GM12878 (cell line): Measurements from ENCODE around the gene AURKAIP1. TPM values are rescaled to one million over a fixed set of nuclear protein-coding genes. Genes with fewer than 3 reads are reported as not detected.

Experiments used
- ATAC-seq: fragments of 200-7000 bp; cut with Tn5 transposase; 3 replicates; pipeline ENCODE4 v1.9.1; 2020; ENCODE audit warnings: mild to moderate bottlenecking, moderate library complexity
- BruUV-seq: library from RNA; stranded (reverse); fragments of 400-500 nt; replicated peaks from 2 replicates; lab custom pipeline; 2021; lab: Mats Ljungman, UMichigan
- CTCF ChIA-PET: fragments of 300-600 bp; sonication (Branson Sonifier 250); formaldehyde crosslinking; extraction: SDS; loops from one replicate; lab custom pipeline; 2021; ENCODE audit warnings: inconsistent platforms; lab: Yijun Ruan, JAX
- POLR2A ChIA-PET: fragments of 350-600 bp; formaldehyde crosslinking; extraction: SDS; loops from one replicate; lab custom pipeline; 2021; ENCODE audit warnings: inconsistent platforms; lab: Charles Lee
- RAD21 ChIA-PET: fragments of 300-600 bp; sonication (Branson Sonifier 250); formaldehyde crosslinking; loops from one replicate; lab custom pipeline; 2023; ENCODE audit warnings: antibody characterized with exemption; ENCODE audit not compliant: unreplicated experiment; lab: Charles Lee
- SMC1A ChIA-PET: fragments of 300-600 bp; sonication (Branson Sonifier 250); formaldehyde crosslinking; loops from one replicate; lab custom pipeline; 2023; ENCODE audit not compliant: unreplicated experiment, uncharacterized antibody; lab: Charles Lee
- DNase-seq: peaks from one replicate; pipeline ENCODE4 v3.0.0-alpha.2; 2011; ENCODE audit warnings: low read depth, low spot score
- FAIRE-seq: peaks from 3 replicates; lab custom pipeline; 2011; peaks lifted over from hg19 to GRCh38; lab: Jason Lieb, UNC
- H2AFZ ChIP-seq: 2 replicates; pipeline ENCODE4 v1.6.0; 2011; ENCODE audit warnings: low read depth, low read length, control low read depth; ENCODE audit not compliant: control insufficient read depth
- H3K27ac ChIP-seq: 2 replicates; pipeline ENCODE4 v1.5.1; 2011; ENCODE audit warnings: control low read depth; ENCODE audit not compliant: control insufficient read depth, insufficient read depth
- H3K27me3 ChIP-seq, 2 experiments: replicated peaks in 1 of 2; 2 replicates each; pipeline versions ENCODE4 v1.6.0 to v1.6.1; 2011; ENCODE audit warnings: low read length in 1 of 2; ENCODE audit not compliant: control insufficient read depth in 2 of 2, insufficient read depth in 2 of 2
- H3K36me3 ChIP-seq, 2 experiments: 2 replicates each; pipeline ENCODE4 v1.5.1; 2011; ENCODE audit warnings: low read length in 1 of 2; ENCODE audit not compliant: control insufficient read depth in 2 of 2, insufficient read depth in 2 of 2
- H3K4me1 ChIP-seq: 2 replicates; pipeline ENCODE4 v1.6.1; 2011; ENCODE audit warnings: mild to moderate bottlenecking, low read length, moderate library complexity, mixed read lengths; ENCODE audit not compliant: control insufficient read depth, insufficient read depth
- H3K4me2 ChIP-seq: 2 replicates; pipeline ENCODE4 v1.6.0; 2011; ENCODE audit warnings: control low read depth; ENCODE audit not compliant: control insufficient read depth, insufficient read depth
- H3K4me3 ChIP-seq: fragments of 200-600 bp; sonication (generic); 2 replicates; pipeline ENCODE4 v1.5.1; 2016
- H3K79me2 ChIP-seq: 2 replicates; pipeline ENCODE4 v1.6.0; 2011; ENCODE audit warnings: low read length; ENCODE audit not compliant: control insufficient read depth, insufficient read depth
- H3K9ac ChIP-seq: 2 replicates; pipeline ENCODE4 v1.8.0; 2011; ENCODE audit warnings: low read length, control low read depth, mixed read lengths; ENCODE audit not compliant: control insufficient read depth, insufficient read depth
- H3K9me3 ChIP-seq: replicated peaks from 3 replicates; pipeline ENCODE4 v1.5.1; 2011; ENCODE audit warnings: mild to moderate bottlenecking, low read length; ENCODE audit not compliant: control insufficient read depth, insufficient read depth
- H4K20me1 ChIP-seq: 2 replicates; pipeline ENCODE4 v1.6.0; 2011; ENCODE audit not compliant: control insufficient read depth, insufficient read depth
- BHLHE40 ChIP-seq, 2 experiments: fragments of 450-650 bp in 1 of 2; IDR thresholded peaks; 2 replicates each; pipeline ENCODE4 v1.6.1; 2011 to 2017; ENCODE audit warnings: low read depth in 2 of 2, borderline replicate concordance in 1 of 2, improper control_type of control experiment in 1 of 2, low read length in 1 of 2, mild to moderate bottlenecking in 1 of 2
- CBX3 ChIP-seq: fragments of 200-600 bp; sonication (generic); IDR thresholded peaks from 2 replicates; pipeline ENCODE4 v1.6.1; 2016; ENCODE audit warnings: low read depth, borderline replicate concordance
- HDGF ChIP-seq: fragments of 450-650 bp; IDR thresholded peaks from 2 replicates; pipeline ENCODE4 v1.6.1; 2016; ENCODE audit warnings: antibody characterized with exemption
- MTA3 ChIP-seq: IDR thresholded peaks from 2 replicates; pipeline ENCODE4 v1.6.1; 2012; ENCODE audit warnings: low read length, inconsistent platforms, borderline replicate concordance
- MXI1 ChIP-seq: fragments of 150-350 bp; IDR thresholded peaks from 2 replicates; pipeline ENCODE4 v1.6.1; 2011; ENCODE audit warnings: low read depth, mild to moderate bottlenecking, inconsistent platforms, low read length, improper control_type of control experiment
- NR2C2 ChIP-seq: IDR thresholded peaks from 2 replicates; pipeline ENCODE4 v1.6.1; 2011; ENCODE audit warnings: borderline replicate concordance, low read depth; ENCODE audit not compliant: control insufficient read depth, insufficient read length
- RAD21 ChIP-seq: IDR thresholded peaks from 2 replicates; pipeline ENCODE4 v1.6.1; 2011; ENCODE audit warnings: mild to moderate bottlenecking, low read depth, low read length, moderate library complexity; ENCODE audit not compliant: insufficient read depth
- RB1 ChIP-seq: fragments of 450-650 bp; formaldehyde crosslinking; IDR thresholded peaks from 2 replicates; pipeline ENCODE4 v1.6.1; 2017; ENCODE audit warnings: mild to moderate bottlenecking, borderline replicate concordance
- TBL1XR1 ChIP-seq: IDR thresholded peaks from 2 replicates; pipeline ENCODE4 v1.6.1; 2012; ENCODE audit warnings: low read depth, low read length, improper control_type of control experiment
- ZNF217 ChIP-seq: fragments of 450-650 bp; IDR thresholded peaks from 2 replicates; pipeline ENCODE4 v1.6.1; 2017; ENCODE audit warnings: antibody characterized with exemption, mild to moderate bottlenecking
- ZNF274 ChIP-seq: IDR thresholded peaks from one replicate; pipeline ENCODE4 v1.8.0; 2011; ENCODE audit not compliant: insufficient read length, insufficient read depth
- WGBS: methylation state at CpG from one replicate; pipeline ENCODE4 v1.1.6; 2016; ENCODE audit warnings: low lambda C conversion rate; ENCODE audit not compliant: insufficient replicate concordance, insufficient coverage; ENCODE audit errors: missing lambda C conversion rate; 5-methylcytosine and 5-hydroxymethylcytosine counted together
- in situ Hi-C: fragments of 300-500 bp; cut with MboI; formaldehyde crosslinking; loops from 9 replicates; pipeline ENCODE4 v1.14.3; 2018; ENCODE audit warnings: mixed read lengths
- intact Hi-C: fragments of 100-400 bp; cut with micrococcal nuclease; formaldehyde crosslinking; loops from one replicate; pipeline ENCODE4 v1.14.2; 2022; ENCODE audit not compliant: unreplicated experiment
- polyA plus RNA-seq, 11 experiments: library from polyadenylated mRNA; depleted of rRNA in 4 of 11; unstranded in 6 of 11; stranded (reverse) in 5 of 11; fragments of >200 nt; fragmentation: Nextera tagmentation in 4 of 11; fragmentation: Illumina TruSeq in 1 of 11; extraction: Ambion mirVana in 4 of 11; extraction: Trizol in 1 of 11; gene quantifications; 1 replicate in 1 of 11; 2 replicates in 10 of 11; pipeline versions ENCODE4 v1.2.1 to v1.2.3, GENCODE V29; 2011 to 2016; ENCODE audit warnings: inconsistent platforms in 2 of 11, missing spikeins in 2 of 11, low read depth in 1 of 11
- total RNA-seq, 4 experiments: library from RNA; depleted of rRNA in 3 of 4; stranded (reverse); fragments of >200 nt in 3 of 4; fragmentation: Illumina TruSeq in 1 of 4; extraction: Trizol in 1 of 4; gene quantifications; 2 replicates each; pipeline versions ENCODE4 v1.2.1 to v1.2.3, GENCODE V29; 2013 to 2021
- TF ChIP-seq, protein P1 (sequence below): fragments of 450-650 bp; IDR thresholded peaks from 2 replicates; pipeline ENCODE4 v1.6.1; 2017; ENCODE audit warnings: mild to moderate bottlenecking, low read depth, inconsistent platforms; ENCODE audit not compliant: poor library complexity, severe bottlenecking
- TF ChIP-seq, protein P2 (sequence below): IDR thresholded peaks from 2 replicates; pipeline ENCODE4 v1.6.1; 2011; ENCODE audit warnings: borderline replicate concordance, low read depth, mild to moderate bottlenecking, moderate library complexity, mixed read lengths, low read length; ENCODE audit not compliant: insufficient read depth; ENCODE audit errors: extremely low read length

AURKAIP1 gene
- total and polyA plus RNA-seq, 10 of the 15 experiments (the other 5 are each of a cell fraction or from before 2014, with no cell fraction given) = 6.5 to 366 (median 120) TPM

- RAD21 ChIA-PET = interaction anchor here (0.9 kb wide), 1 partner anchor 8 kb away, joined by 3 read pairs; no protein-coding TSS in a partner anchor
- ATAC-seq = no peak
- CTCF ChIA-PET = interaction anchor here (0.7 to 1.4 kb wide), 2 partner anchors 29 to 95 kb away, joined by 3 to 4 read pairs; partner anchors contain the start of gene AURKAIP1
- Histone ChIP-seq H3K27ac (no peak overlapping the region), H2AFZ (no peak overlapping the region), H3K36me3 (peaks cover 0 to under 1% of the 10 kb centered on the region in 2 experiments; a peak in 1 of 4 replicates), H3K27me3 (no peaks in the 10 kb centered on the region), H3K4me1 (peaks cover 6% of the 10 kb centered on the region; the same call in 1 of the 2 replicates)
- POLR2A ChIA-PET = no interaction called here
- TF ChIP-seq BHLHE40 (IDR thresholded peaks at IDR 0.05; ENCODE audit: borderline replicate concordance in 1 of 2, low read depth in 2 of 2, low read length in 1 of 2) (no peak), NR2C2 (no peak), CBX3 (no peak), MTA3 (no peak), TBL1XR1 (no peak)
- TF ChIP-seq, all 136 proteins: peak for 0
- in situ Hi-C loops = no loop called here
- H3K4me2 ChIP-seq = no peak overlapping the region; the same call in 1 of the 2 replicates
- no peak for DNase-seq
- H4K20me1 ChIP-seq = no peaks in the 10 kb centered on the region
- WGBS = 86% methylated on average over 9 of the region's 12 CpGs
- H3K9me3 ChIP-seq = no peaks in the 10 kb centered on the region
- SMC1A ChIA-PET = no interaction called here
- no TSS peak for BruUV-seq
- intact Hi-C loops = no loop called here
- H3K9ac ChIP-seq = no peak overlapping the region
- no peak for FAIRE-seq
- H3K79me2 ChIP-seq = peaks cover 2% of the 10 kb centered on the region
- no peak overlapping the region for H3K4me3 ChIP-seq
Observed at GRCh38 chr1:1345860-1346500, 29.0 kb downstream of the AURKAIP1 start.

GRCh38 chr1:1345384-1345783, 29.6 kb downstream of the AURKAIP1 start:
- no peak for DNase-seq
- Histone ChIP-seq H3K4me1 (peaks cover 6% of the 10 kb centered on the region; the same call in 1 of the 2 replicates), H3K9ac (no peak overlapping the region), H3K27me3 (no peaks in the 10 kb centered on the region), H2AFZ (no peak overlapping the region), H3K9me3 (no peaks in the 10 kb centered on the region), H3K79me2 (peaks cover 2% of the 10 kb centered on the region), H4K20me1 (no peaks in the 10 kb centered on the region), H3K36me3 (peaks cover 0 to 3% of the 10 kb centered on the region in 2 experiments), H3K4me3 (no peak overlapping the region), H3K4me2 (no peak overlapping the region), H3K27ac (no peak overlapping the region)
- no TSS peak for BruUV-seq
- ChIA-PET RAD21 (no interaction called here), CTCF (interaction anchor here (1.4 kb wide), 1 partner anchor 96 kb away, joined by 3 read pairs; no protein-coding TSS in a partner anchor), POLR2A (no interaction called here), SMC1A (no interaction called here)
- no peak for FAIRE-seq
- intact Hi-C loops (no loop called here), in situ Hi-C loops (no loop called here)
- 85% methylated on average over 16 of the region's 16 CpGs for WGBS
- no peak for ATAC-seq
- TF ChIP-seq ZNF217 = no peak
- no peak for TF ChIP-seq ZNF274
- TF ChIP-seq, protein P1, sequence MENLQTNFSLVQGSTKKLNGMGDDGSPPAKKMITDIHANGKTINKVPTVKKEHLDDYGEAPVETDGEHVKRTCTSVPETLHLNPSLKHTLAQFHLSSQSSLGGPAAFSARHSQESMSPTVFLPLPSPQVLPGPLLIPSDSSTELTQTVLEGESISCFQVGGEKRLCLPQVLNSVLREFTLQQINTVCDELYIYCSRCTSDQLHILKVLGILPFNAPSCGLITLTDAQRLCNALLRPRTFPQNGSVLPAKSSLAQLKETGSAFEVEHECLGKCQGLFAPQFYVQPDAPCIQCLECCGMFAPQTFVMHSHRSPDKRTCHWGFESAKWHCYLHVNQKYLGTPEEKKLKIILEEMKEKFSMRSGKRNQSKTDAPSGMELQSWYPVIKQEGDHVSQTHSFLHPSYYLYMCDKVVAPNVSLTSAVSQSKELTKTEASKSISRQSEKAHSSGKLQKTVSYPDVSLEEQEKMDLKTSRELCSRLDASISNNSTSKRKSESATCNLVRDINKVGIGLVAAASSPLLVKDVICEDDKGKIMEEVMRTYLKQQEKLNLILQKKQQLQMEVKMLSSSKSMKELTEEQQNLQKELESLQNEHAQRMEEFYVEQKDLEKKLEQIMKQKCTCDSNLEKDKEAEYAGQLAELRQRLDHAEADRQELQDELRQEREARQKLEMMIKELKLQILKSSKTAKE = no peak
- no peak for TF ChIP-seq RAD21
- no peak for TF ChIP-seq HDGF
- no peak for TF ChIP-seq MXI1
- no peak for TF ChIP-seq RB1
- TF ChIP-seq, protein P2, sequence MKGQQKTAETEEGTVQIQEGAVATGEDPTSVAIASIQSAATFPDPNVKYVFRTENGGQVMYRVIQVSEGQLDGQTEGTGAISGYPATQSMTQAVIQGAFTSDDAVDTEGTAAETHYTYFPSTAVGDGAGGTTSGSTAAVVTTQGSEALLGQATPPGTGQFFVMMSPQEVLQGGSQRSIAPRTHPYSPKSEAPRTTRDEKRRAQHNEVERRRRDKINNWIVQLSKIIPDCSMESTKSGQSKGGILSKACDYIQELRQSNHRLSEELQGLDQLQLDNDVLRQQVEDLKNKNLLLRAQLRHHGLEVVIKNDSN = no peak
